Measurements from ENCODE around the gene MLIP. TPM values are rescaled to one million over a fixed set of nuclear protein-coding genes. Genes with fewer than 3 reads are reported as not detected.

MLIP gene
- total and polyA plus RNA-seq, 4 donors, result 2.0 to 6.0 (median 3.2) TPM

- H3K36me3 ChIP-seq (ENCODE audit: control insufficient read depth in 4 of 4, insufficient read depth in 3 of 4, low read depth in 1 of 4, low read length in 3 of 4), result no peaks in the 10 kb centered on the region
- no peaks in the 10 kb centered on the region for H3K9me3 ChIP-seq (ENCODE audit: control insufficient read depth in 4 of 4, low read length in 3 of 4)
- TF ChIP-seq REST (IDR thresholded peaks at IDR 0.05) (no peak), YY1 (IDR thresholded peaks at IDR 0.05) (no peak), ATF3 (IDR thresholded peaks at IDR 0.05) (no peak), NR2F2 (IDR thresholded peaks at IDR 0.05) (no peak), GABPA (IDR thresholded peaks at IDR 0.05 in 1 of 2, conservative IDR thresholded peaks at IDR 0.05 in 1 of 2) (no peak), ZBTB33 (IDR thresholded peaks at IDR 0.05) (no peak), FOXA2 (IDR thresholded peaks at IDR 0.05) (no peak), RAD21 (IDR thresholded peaks at IDR 0.05) (no peak), HNF4A (conservative IDR thresholded peaks at IDR 0.05) (no peak), EGR1 (IDR thresholded peaks at IDR 0.05; ENCODE audit: low read depth in 2 of 2) (no peak), TAF1 (conservative IDR thresholded peaks at IDR 0.05) (no peak)
- no peaks in the 10 kb centered on the region for H3K27me3 ChIP-seq (ENCODE audit: control insufficient read depth in 4 of 4, insufficient read depth in 4 of 4, low read length in 3 of 4)
- 90% methylated on average over 8 of the region's 8 CpGs for WGBS
- H3K9ac ChIP-seq (ENCODE audit: low read depth in 1 of 2, low read length in 2 of 2), result no peak overlapping the region
- H3K27ac ChIP-seq (ENCODE audit: low read depth in 1 of 2, low read length in 2 of 2), result no peak overlapping the region
- no peak for DNase-seq (ENCODE audit: low spot score)
- no peaks in the 10 kb centered on the region for H3K4me1 ChIP-seq (ENCODE audit: control insufficient read depth in 4 of 4, insufficient read depth in 4 of 4, low read length in 3 of 4)
- H3K4me3 ChIP-seq (ENCODE audit: low read depth in 1 of 3, low read length in 3 of 3), result no peak overlapping the region
Observed at GRCh38 chr6:54294965-54295532, 183.8 kb downstream of the MLIP start.

GRCh38 chr6:54299542-54300269 is 188.5 kb downstream of the MLIP start:
- H3K4me1 ChIP-seq (ENCODE audit: control insufficient read depth in 4 of 4, insufficient read depth in 4 of 4, low read length in 3 of 4), result no peaks in the 10 kb centered on the region
- H3K36me3 ChIP-seq (ENCODE audit: control insufficient read depth in 4 of 4, insufficient read depth in 3 of 4, low read depth in 1 of 4, low read length in 3 of 4), result no peaks in the 10 kb centered on the region
- H3K27ac ChIP-seq (ENCODE audit: low read depth in 1 of 2, low read length in 2 of 2), result no peak overlapping the region
- TF ChIP-seq ZBTB33 (IDR thresholded peaks at IDR 0.05) (no peak), NR2F2 (IDR thresholded peaks at IDR 0.05) (no peak), ATF3 (IDR thresholded peaks at IDR 0.05) (no peak), FOXA1 (IDR thresholded peaks at IDR 0.05) (no peak), TAF1 (conservative IDR thresholded peaks at IDR 0.05) (no peak), RAD21 (IDR thresholded peaks at IDR 0.05) (no peak), RXRA (IDR thresholded peaks at IDR 0.05) (no peak), HNF4G (IDR thresholded peaks at IDR 0.05) (no peak), CTCF (IDR thresholded peaks at IDR 0.05; ENCODE audit: low read depth, low read length, missing input control) (no peak), FOXA2 (IDR thresholded peaks at IDR 0.05) (no peak), HNF4A (conservative IDR thresholded peaks at IDR 0.05) (no peak), JUND (IDR thresholded peaks at IDR 0.05) (no peak), EGR1 (IDR thresholded peaks at IDR 0.05; ENCODE audit: low read depth in 2 of 2) (no peak)
- DNase-seq (ENCODE audit: low spot score), result no peak
- H3K9ac ChIP-seq (ENCODE audit: low read depth in 1 of 2, low read length in 2 of 2), result no peak overlapping the region
- H3K27me3 ChIP-seq (ENCODE audit: control insufficient read depth in 4 of 4, insufficient read depth in 4 of 4, low read length in 3 of 4), result no peaks in the 10 kb centered on the region
- H3K4me3 ChIP-seq (ENCODE audit: low read depth in 1 of 3, low read length in 3 of 3), result no peak overlapping the region
- 80% methylated on average over 2 of the region's 2 CpGs for WGBS
- no peaks in the 10 kb centered on the region for H3K9me3 ChIP-seq (ENCODE audit: control insufficient read depth in 4 of 4, low read length in 3 of 4)
